Spinal cord (tissue), 10 donors: Measurements from ENCODE around the gene FAAH2. TPM values are rescaled to one million over a fixed set of nuclear protein-coding genes. Genes with fewer than 3 reads are reported as not detected.

Experiments used
- DNase-seq, 6 donors: peaks; one replicate each; pipeline versions ENCODE4 v3.0.0 to v3.0.0-alpha.2; 2013 to 2015; ENCODE audit warnings: low spot score in 6 of 6, low read depth in 4 of 6
- H3K27ac ChIP-seq: one replicate; pipeline ENCODE4 v1.5.1; 2013; ENCODE audit warnings: low read depth, low read length, control low read depth
- H3K27me3 ChIP-seq: one replicate; pipeline ENCODE4 v1.6.1; 2013; ENCODE audit warnings: low read length; ENCODE audit not compliant: control insufficient read depth, insufficient read depth
- H3K36me3 ChIP-seq: one replicate; pipeline ENCODE4 v1.6.1; 2013; ENCODE audit warnings: low read length; ENCODE audit not compliant: control insufficient read depth, insufficient read depth
- H3K4me1 ChIP-seq: one replicate; pipeline ENCODE4 v1.6.1; 2013; ENCODE audit warnings: low read length; ENCODE audit not compliant: control insufficient read depth, insufficient read depth
- H3K4me3 ChIP-seq: one replicate; pipeline ENCODE4 v1.5.1; 2013; ENCODE audit warnings: low read depth, low read length, control low read depth
- H3K9me3 ChIP-seq: one replicate; pipeline ENCODE4 v1.6.1; 2013; ENCODE audit warnings: low read length; ENCODE audit not compliant: control insufficient read depth, insufficient read depth
- WGBS: methylation state at CpG from one replicate; pipeline ENCODE4 v1.1.5; 2013; ENCODE audit warnings: missing lambda C conversion rate; ENCODE audit not compliant: insufficient coverage; 5-methylcytosine and 5-hydroxymethylcytosine counted together
- polyA plus RNA-seq, 2 donors: library from polyadenylated mRNA; unstranded; fragments of 120-200 nt; gene quantifications; one replicate each; pipeline ENCODE4 v1.2.1, GENCODE V29; 2013; ENCODE audit not compliant: insufficient read length in 2 of 2
- total RNA-seq, 2 donors: library from RNA; depleted of rRNA in 1 of 2; stranded (reverse); fragments of 120-200 nt in 1 of 2; fragments of >200 nt in 1 of 2; gene quantifications; one replicate each; pipeline versions ENCODE4 v1.2.3 to v1.2.4, GENCODE V29; 2013 to 2014
- donor health status: healthy.

The FAAH2 gene
- total and polyA plus RNA-seq, 4 donors: 1.5 to 5.7 (median 4.6) TPM

GRCh38 chrX:57445076-57445475, 158.6 kb downstream of the FAAH2 start:
- no peaks in the 10 kb centered on the region for H3K9me3 ChIP-seq
- no peaks in the 10 kb centered on the region for H3K27me3 ChIP-seq
- H3K4me1 ChIP-seq: no peaks in the 10 kb centered on the region
- no peak overlapping the region for H3K27ac ChIP-seq
- no peaks in the 10 kb centered on the region for H3K36me3 ChIP-seq
- H3K4me3 ChIP-seq: no peak overlapping the region
- no peak for DNase-seq
- WGBS: 56% methylated on average over 4 of the region's 5 CpGs

- WGBS: 30% methylated on average over 1 of the region's 1 CpG
These were observed 159.3 kb downstream of the FAAH2 start for GRCh38 chrX:57445832-57446231.

GRCh38 chrX:57447856-57448255, 161.3 kb downstream of the FAAH2 start:
- Histone ChIP-seq H3K36me3 (no peaks in the 10 kb centered on the region), H3K4me1 (no peaks in the 10 kb centered on the region), H3K27me3 (no peaks in the 10 kb centered on the region), H3K4me3 (no peak overlapping the region), H3K9me3 (no peaks in the 10 kb centered on the region), H3K27ac (no peak overlapping the region)
- WGBS: 50% methylated on average over 1 of the region's 2 CpGs
- DNase-seq: no peak

More at GRCh38 chrX:57445832-57446231, 159.3 kb downstream of the FAAH2 start:
- H3K9me3 ChIP-seq: no peaks in the 10 kb centered on the region
- no peaks in the 10 kb centered on the region for H3K27me3 ChIP-seq
- no peak overlapping the region for H3K27ac ChIP-seq
- H3K4me1 ChIP-seq: no peaks in the 10 kb centered on the region
- H3K4me3 ChIP-seq: no peak overlapping the region
- no peak for DNase-seq
- H3K36me3 ChIP-seq: no peaks in the 10 kb centered on the region

- DNase-seq: no peak
- Histone ChIP-seq H3K4me1 (no peaks in the 10 kb centered on the region), H3K4me3 (no peak overlapping the region), H3K27me3 (no peaks in the 10 kb centered on the region), H3K36me3 (no peaks in the 10 kb centered on the region), H3K27ac (no peak overlapping the region), H3K9me3 (no peaks in the 10 kb centered on the region)
- no CpG with 5 or more reads among the region's 3 CpGs for WGBS
These were observed 165.0 kb downstream of the FAAH2 start for GRCh38 chrX:57451426-57452020.

- WGBS: 83% methylated on average over 1 of the region's 4 CpGs
- Histone ChIP-seq H3K27me3 (no peaks in the 10 kb centered on the region), H3K4me1 (no peaks in the 10 kb centered on the region), H3K36me3 (no peaks in the 10 kb centered on the region), H3K27ac (no peak overlapping the region), H3K4me3 (no peak overlapping the region), H3K9me3 (no peaks in the 10 kb centered on the region)
- DNase-seq: no peak
These were observed 167.4 kb downstream of the FAAH2 start for GRCh38 chrX:57453901-57454300.

GRCh38 chrX:57481514-57481913, 195.0 kb downstream of the FAAH2 start:
- Histone ChIP-seq H3K4me1 (no peaks in the 10 kb centered on the region), H3K27ac (no peak overlapping the region), H3K4me3 (no peak overlapping the region), H3K36me3 (no peaks in the 10 kb centered on the region), H3K27me3 (no peaks in the 10 kb centered on the region), H3K9me3 (no peaks in the 10 kb centered on the region)
- WGBS: 73% methylated on average over 6 of the region's 6 CpGs
- no peak for DNase-seq

GRCh38 chrX:57516491-57516890, 230.0 kb downstream of the FAAH2 start:
- H3K27me3 ChIP-seq: no peaks in the 10 kb centered on the region
- H3K4me3 ChIP-seq: no peak overlapping the region
- H3K4me1 ChIP-seq: no peaks in the 10 kb centered on the region
- H3K27ac ChIP-seq: no peak overlapping the region
- no peaks in the 10 kb centered on the region for H3K9me3 ChIP-seq
- no peaks in the 10 kb centered on the region for H3K36me3 ChIP-seq
- 69% methylated on average over 5 of the region's 5 CpGs for WGBS
- no peak for DNase-seq

GRCh38 chrX:57519578-57520118, 233.1 kb downstream of the FAAH2 start:
- DNase-seq: no peak
- H3K4me1 ChIP-seq: no peaks in the 10 kb centered on the region
- no peaks in the 10 kb centered on the region for H3K27me3 ChIP-seq
- no CpG with 5 or more reads among the region's 2 CpGs for WGBS
- H3K27ac ChIP-seq: no peak overlapping the region
- H3K9me3 ChIP-seq: no peaks in the 10 kb centered on the region
- no peaks in the 10 kb centered on the region for H3K36me3 ChIP-seq
- H3K4me3 ChIP-seq: no peak overlapping the region

- H3K27ac ChIP-seq: no peak overlapping the region
- no peak overlapping the region for H3K4me3 ChIP-seq
- no peaks in the 10 kb centered on the region for H3K9me3 ChIP-seq
- no peaks in the 10 kb centered on the region for H3K4me1 ChIP-seq
- no peak for DNase-seq
- H3K27me3 ChIP-seq: no peaks in the 10 kb centered on the region
- 13% methylated on average over 1 of the region's 1 CpG for WGBS
- no peaks in the 10 kb centered on the region for H3K36me3 ChIP-seq
These were observed 242.3 kb downstream of the FAAH2 start for GRCh38 chrX:57528670-57529255.
